HG02938 (cell line): Measurements from ENCODE around the gene CCDC174.

ENCODE experiments used
- ATAC-seq: cut with Tn5 transposase; IDR thresholded peaks from one replicate; pipeline ENCODE4 v1.9.1; 2021; ENCODE audit warnings: mild to moderate bottlenecking, moderate library complexity; ENCODE audit not compliant: unreplicated experiment

CCDC174 gene

GRCh38 chr3:14624498-14624897, 27.1 kb upstream of the CCDC174 start:
- no peak for ATAC-seq

GRCh38 chr3:14625443-14625842, 26.1 kb upstream of the CCDC174 start:
- ATAC-seq = no peak

- ATAC-seq = no peak
Observed at GRCh38 chr3:14627815-14628214, 23.7 kb upstream of the CCDC174 start.

GRCh38 chr3:14628406-14628805, 23.2 kb upstream of the CCDC174 start:
- no peak for ATAC-seq

- no peak for ATAC-seq
Observed at GRCh38 chr3:14630404-14631100, 21.0 kb upstream of the CCDC174 start.

GRCh38 chr3:14631101-14631497, 20.5 kb upstream of the CCDC174 start:
- ATAC-seq = no peak

GRCh38 chr3:14631687-14632441, 19.7 kb upstream of the CCDC174 start:
- ATAC-seq = no peak

- no peak for ATAC-seq
Observed at GRCh38 chr3:14632442-14632930, 19.1 kb upstream of the CCDC174 start.

GRCh38 chr3:14633417-14633816, 18.1 kb upstream of the CCDC174 start:
- no peak for ATAC-seq

GRCh38 chr3:14633819-14634424, 17.6 kb upstream of the CCDC174 start:
- no peak for ATAC-seq

- ATAC-seq = no peak
Observed at GRCh38 chr3:14634763-14635400, 16.7 kb upstream of the CCDC174 start.

- no peak for ATAC-seq
Observed at GRCh38 chr3:14636496-14637087, 15.0 kb upstream of the CCDC174 start.

- ATAC-seq = no peak
Observed at GRCh38 chr3:14640157-14640562, 11.4 kb upstream of the CCDC174 start.

- ATAC-seq = no peak
Observed at GRCh38 chr3:14640734-14641133, 10.8 kb upstream of the CCDC174 start.

GRCh38 chr3:14641346-14641745, 10.2 kb upstream of the CCDC174 start:
- ATAC-seq = no peak

- ATAC-seq = no peak
Observed at GRCh38 chr3:14645453-14645852, 6.1 kb upstream of the CCDC174 start.

GRCh38 chr3:14646131-14646573, 5.4 kb upstream of the CCDC174 start:
- ATAC-seq = no peak

- no peak for ATAC-seq
Observed at GRCh38 chr3:14646589-14647413, 4.8 kb upstream of the CCDC174 start.

GRCh38 chr3:14647976-14648955, 3.3 kb upstream of the CCDC174 start:
- no peak for ATAC-seq
